ENCODE results near the gene TFAP2E.

TFAP2E gene

GRCh38 chr1:35631396-35631795, 58.3 kb downstream of the TFAP2E start:
- intact Hi-C loops (cut with DNase I), result no loop called here
- DNase-seq, result no peak

- no peak for DNase-seq
- intact Hi-C loops (cut with DNase I), result no loop called here
Measured at GRCh38 chr1:35633547-35633946, 60.4 kb downstream of the TFAP2E start.

GRCh38 chr1:35637401-35637809, 64.3 kb downstream of the TFAP2E start:
- intact Hi-C loops (cut with DNase I), result no loop called here
- no peak for DNase-seq

GRCh38 chr1:35640380-35641232, 67.5 kb downstream of the TFAP2E start:
- intact Hi-C loops (cut with DNase I), result loop anchor here (5.0 kb wide), 1 partner anchor 83 kb away; the partner anchor contains the start of genes KIAA0319L and NCDN
- DNase-seq, result no peak

GRCh38 chr1:35641233-35641866, 68.2 kb downstream of the TFAP2E start, which contains the start of gene PSMB2:
PSMB2 (minus strand) TSS chr1:35641526; CDS start chr1:35641432, 94 bp downstream.
- intact Hi-C loops (cut with DNase I), result loop anchor here (5.0 kb wide), 1 partner anchor 84 kb away; the partner anchor contains the start of genes KIAA0319L and NCDN

GRCh38 chr1:35642471-35642955, 69.4 kb downstream of the TFAP2E start:
- intact Hi-C loops (cut with DNase I), result loop anchor here (2.0 to 5.0 kb wide), 2 partner anchors 72 to 85 kb away; partner anchors contain the start of genes KIAA0319L and NCDN

More at GRCh38 chr1:35641233-35641866, 68.2 kb downstream of the TFAP2E start, which contains the start of gene PSMB2:
- peak; percentile 88 to 98 (median 94) for DNase-seq

GRCh38 chr1:35644204-35644603, 71.1 kb downstream of the TFAP2E start:
- DNase-seq, result no peak
- intact Hi-C loops (cut with DNase I), result loop anchor here (5.0 kb wide), 1 partner anchor 87 kb away; the partner anchor contains the start of genes KIAA0319L and NCDN

More at GRCh38 chr1:35642471-35642955, 69.4 kb downstream of the TFAP2E start:
- no peak for DNase-seq

Measured in posterior cingulate gyrus (tissue), 11 donors.